Stimulated activated CD4-positive, alpha-beta T cell treated with anti-CD3 and anti-CD28 coated beads, Interleukin-15, amount 100 ng/mL, for 48 hours (primary cell): Measurements from ENCODE around the gene PRR29.
A peak's percentile ranks its signal among the peaks of the same experiment; 100 is the strongest.

Source experiments
- DNase-seq, 2 donors: peaks; one replicate each; pipeline ENCODE4 v3.0.0-alpha.2; 2020; ENCODE audit warnings: low read depth in 2 of 2

PRR29 gene

GRCh38 chr17:63998050-63998720, at the start of gene PRR29:
Gene PRR29, plus strand, starts transcription at chr17:63998351. Its CDS starts 14 bp downstream, at chr17:63998365.
- DNase-seq, result peak in 1 of 2 donors; percentile 68

GRCh38 chr17:63948521-63948920, 49.6 kb upstream of the PRR29 start:
- no peak for DNase-seq

- DNase-seq, result no peak
Observed at GRCh38 chr17:63949576-63950250, 48.4 kb upstream of the PRR29 start.

GRCh38 chr17:63950940-63951907, 46.9 kb upstream of the PRR29 start:
- DNase-seq, result no peak

GRCh38 chr17:63954402-63955063, 43.6 kb upstream of the PRR29 start:
- DNase-seq, result peak in 1 of 2 donors; percentile 22

GRCh38 chr17:63955232-63955631, 42.9 kb upstream of the PRR29 start:
- no peak for DNase-seq

- no peak for DNase-seq
Observed at GRCh38 chr17:63955791-63956190, 42.4 kb upstream of the PRR29 start.

- no peak for DNase-seq
Observed at GRCh38 chr17:63956296-63956920, 41.7 kb upstream of the PRR29 start.

GRCh38 chr17:63960006-63960405, 38.1 kb upstream of the PRR29 start:
- DNase-seq, result no peak

GRCh38 chr17:63960430-63960829, 37.7 kb upstream of the PRR29 start:
- DNase-seq, result no peak

- peak; percentile 38 to 39 for DNase-seq
Observed at GRCh38 chr17:63961355-63962212, 36.6 kb upstream of the PRR29 start.

- no peak for DNase-seq
Observed at GRCh38 chr17:63962298-63962744, 35.8 kb upstream of the PRR29 start.

GRCh38 chr17:63963123-63963522, 35.0 kb upstream of the PRR29 start:
- no peak for DNase-seq

GRCh38 chr17:63966646-63967264, 31.4 kb upstream of the PRR29 start:
- DNase-seq, result peak in 1 of 2 donors; percentile 43

- DNase-seq, result no peak
Observed at GRCh38 chr17:63967953-63968352, 30.2 kb upstream of the PRR29 start.

GRCh38 chr17:63969278-63969677, 28.9 kb upstream of the PRR29 start:
- no peak for DNase-seq

GRCh38 chr17:63972796-63973195, 25.4 kb upstream of the PRR29 start, which contains the start of gene SCN4A:
Gene SCN4A, minus strand, starts transcription at chr17:63972918. Its CDS starts 77 bp downstream, at chr17:63972841.
- no peak for DNase-seq

- no peak for DNase-seq
Observed at GRCh38 chr17:63973247-63973646, 24.9 kb upstream of the PRR29 start.

GRCh38 chr17:63973930-63974593, 24.1 kb upstream of the PRR29 start:
- DNase-seq, result no peak
